Measurements from ENCODE around the gene RIMKLB. TPM values are rescaled to one million over a fixed set of nuclear protein-coding genes. Genes with fewer than 3 reads are reported as not detected.

The RIMKLB gene
- polyA plus RNA-seq, 1 of the 3 experiments (the other 2 are of a cell fraction) = 24.5 TPM

- Histone ChIP-seq H3K4me3 (ENCODE audit: low read depth in 2 of 2, low read length in 1 of 2) (no peak overlapping the region), H3K9me3 (no peaks in the 10 kb centered on the region), H3K27ac (ENCODE audit: low read depth in 2 of 2, low read length in 1 of 2) (no peak overlapping the region), H3K79me2 (ENCODE audit: insufficient read depth) (no peaks in the 10 kb centered on the region), H2AFZ (ENCODE audit: low read depth) (no peak overlapping the region), H3K4me2 (no peak overlapping the region), H4K20me1 (ENCODE audit: insufficient read depth) (0 out of 2 replicates have a peak, but pooled peaks cover 3% of the 10 kb centered on the region), H3K9me2 (no peaks in the 10 kb centered on the region), H3K4me1 (ENCODE audit: control insufficient read depth in 1 of 2, insufficient read depth in 2 of 2, low read depth in 1 of 2, low read length in 1 of 2) (peaks cover 0 to 12% of the 10 kb centered on the region in 2 experiments; a peak in 2 of 4 replicates), H3K9ac (no peak overlapping the region), H3F3A (replicated peaks; ENCODE audit: insufficient read depth) (no peaks in the 10 kb centered on the region), H3K36me3 (replicated peaks in 1 of 2; ENCODE audit: control insufficient read depth in 1 of 2, insufficient read depth in 2 of 2, low read length in 1 of 2) (peaks cover 39 to 50% of the 10 kb centered on the region in 2 experiments), H3K27me3 (ENCODE audit: insufficient read depth) (no peaks in the 10 kb centered on the region)
- no peak for DNase-seq
- WGBS (ENCODE audit: low lambda C conversion rate) = 96% methylated on average over 4 of the region's 4 CpGs
- ChIA-PET POLR2A (no interaction called here), CTCF (interaction anchor here (1.0 to 1.3 kb wide), 4 partner anchors 43 to 111 kb away, joined by 3 to 5 read pairs (median 4); partner anchors contain the start of gene A2ML1)
- TF ChIP-seq SMC3 (IDR thresholded peaks at IDR 0.05; ENCODE audit: low read depth, low read length) (no peak), GATA2 (CRISPR knock-in tag; IDR thresholded peaks at IDR 0.05) (no peak), REST (IDR thresholded peaks at IDR 0.05; ENCODE audit: low read depth, low read length) (no peak), CTCF (IDR thresholded peaks at IDR 0.05) (no peak), ELF1 (IDR thresholded peaks at IDR 0.05) (no peak), CHD2 (IDR thresholded peaks at IDR 0.05; ENCODE audit: low read length, partially characterized antibody) (no peak), NRF1 (IDR thresholded peaks at IDR 0.05; ENCODE audit: low read depth, low read length) (no peak), RAD21 (IDR thresholded peaks at IDR 0.05; ENCODE audit: low read length) (no peak), TAF1 (IDR thresholded peaks at IDR 0.05; ENCODE audit: borderline replicate concordance, low read depth, low read length) (no peak), YY1 (IDR thresholded peaks at IDR 0.05; ENCODE audit: low read depth) (no peak), FOXM1 (IDR thresholded peaks at IDR 0.05; ENCODE audit: low read depth) (no peak), PBX3 (IDR thresholded peaks at IDR 0.05) (no peak), EP300 (IDR thresholded peaks at IDR 0.05; ENCODE audit: borderline replicate concordance in 1 of 2, low read depth in 1 of 2, low read length in 1 of 2) (no peak), ZBTB33 (IDR thresholded peaks at IDR 0.05; ENCODE audit: borderline replicate concordance, low read depth) (no peak), JUND (IDR thresholded peaks at IDR 0.05) (no peak), TCF12 (IDR thresholded peaks at IDR 0.05) (no peak), POLR2AphosphoS5 (IDR thresholded peaks at IDR 0.05; ENCODE audit: low read depth, low read length) (no peak), MXI1 (IDR thresholded peaks at IDR 0.05; ENCODE audit: low read depth, low read length) (no peak)
- TF ChIP-seq, protein P1, sequence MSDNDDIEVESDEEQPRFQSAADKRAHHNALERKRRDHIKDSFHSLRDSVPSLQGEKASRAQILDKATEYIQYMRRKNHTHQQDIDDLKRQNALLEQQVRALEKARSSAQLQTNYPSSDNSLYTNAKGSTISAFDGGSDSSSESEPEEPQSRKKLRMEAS (IDR thresholded peaks at IDR 0.05; ENCODE audit: low read depth) = no peak
Measured at GRCh38 chr12:8779281-8779680, 81.5 kb downstream of the RIMKLB start.
